ENCODE measurements around the gene RAX. TPM values are rescaled to one million over a fixed set of nuclear protein-coding genes. Genes with fewer than 3 reads are reported as not detected.

The RAX gene
- total RNA-seq, 1 experiment from 2014 or later, result 0.37 TPM

- Histone ChIP-seq H3K9ac (ENCODE audit: extremely low read depth, insufficient read length, low read length) (no peak overlapping the region), H3K18ac (ENCODE audit: insufficient read length, low read depth, low read length) (no peak overlapping the region), H2BK15ac (ENCODE audit: low read depth, low read length) (no peak overlapping the region), H4K5ac (ENCODE audit: insufficient read length, low read depth, low read length) (no peak overlapping the region), H3K79me1 (ENCODE audit: insufficient read depth, low read depth, low read length, poor library complexity, severe bottlenecking) (no peaks in the 10 kb centered on the region), H3K14ac (ENCODE audit: insufficient read depth, low read length) (no peak overlapping the region), H3K27ac (ENCODE audit: insufficient read length, low read depth, low read length) (no peak overlapping the region), H4K91ac (ENCODE audit: insufficient read length, low read depth, low read length) (no peak overlapping the region), H3K4ac (ENCODE audit: low read depth, low read length) (no peak overlapping the region), H2BK20ac (ENCODE audit: low read depth, low read length, poor library complexity, severe bottlenecking) (no peak overlapping the region), H4K8ac (replicated peaks; ENCODE audit: insufficient read length, low read depth, low read length) (no peak overlapping the region), H3K23me2 (ENCODE audit: insufficient read length, low read depth, low read length, poor library complexity, severe bottlenecking) (peaks cover 14% of the 10 kb centered on the region), H3K4me1 (ENCODE audit: insufficient read depth, low read length) (peaks cover 4% of the 10 kb centered on the region; the same call in 1 of the 2 replicates), H2BK12ac (ENCODE audit: insufficient read length, low read depth, low read length) (no peak overlapping the region), H3K56ac (ENCODE audit: insufficient read length, low read depth, low read length) (no peak overlapping the region), H2BK5ac (ENCODE audit: insufficient read length, low read length) (no peak overlapping the region), H2AFZ (ENCODE audit: low read length) (no peak overlapping the region), H3K4me2 (ENCODE audit: insufficient read depth, insufficient read length, low read length) (peak overlapping the region; percentile 66), H2BK120ac (ENCODE audit: low read depth, low read length, poor library complexity, severe bottlenecking) (no peak overlapping the region), H3K27me3 (ENCODE audit: insufficient read depth, low read length) (peaks cover 76% of the 10 kb centered on the region), H3K9me3 (ENCODE audit: control insufficient read depth, low read depth, low read length) (no peaks in the 10 kb centered on the region), H4K20me1 (ENCODE audit: control insufficient read depth, insufficient read depth, insufficient read length) (no peaks in the 10 kb centered on the region), H2AK5ac (ENCODE audit: insufficient read length, low read length) (no peak overlapping the region), H3K23ac (ENCODE audit: insufficient read length, low read depth, low read length) (no peak overlapping the region), H3K79me2 (ENCODE audit: insufficient read depth, low read length) (no peaks in the 10 kb centered on the region), H3T11ph (ENCODE audit: low read length) (no peak overlapping the region)
- Mint-ChIP-seq H3K9me3 (peaks cover 0 to 3% of the 10 kb centered on the region in 2 experiments; a peak in 3 of 5 replicates), H3K36me3 (ENCODE audit: insufficient read depth in 1 of 3, low read depth in 3 of 3) (no peaks in the 10 kb centered on the region; a peak in 1 of 7 replicates), H3K4me1 (peaks cover 25 to 33% of the 10 kb centered on the region in 2 experiments), H3K4me3 (peak overlapping the region in 1 of 2 experiments; percentile 77; a peak in 2 of 5 replicates), H3K27ac (no peak overlapping the region), H3K27me3 (ENCODE audit: low read depth) (peaks cover 98% of the 10 kb centered on the region)
- DNase-seq, result no peak
- no CpG with 5 or more reads among the region's 12 CpGs for WGBS (ENCODE audit: extremely low coverage, insufficient read length, low lambda C conversion rate)
- TF ChIP-seq, protein P1, sequence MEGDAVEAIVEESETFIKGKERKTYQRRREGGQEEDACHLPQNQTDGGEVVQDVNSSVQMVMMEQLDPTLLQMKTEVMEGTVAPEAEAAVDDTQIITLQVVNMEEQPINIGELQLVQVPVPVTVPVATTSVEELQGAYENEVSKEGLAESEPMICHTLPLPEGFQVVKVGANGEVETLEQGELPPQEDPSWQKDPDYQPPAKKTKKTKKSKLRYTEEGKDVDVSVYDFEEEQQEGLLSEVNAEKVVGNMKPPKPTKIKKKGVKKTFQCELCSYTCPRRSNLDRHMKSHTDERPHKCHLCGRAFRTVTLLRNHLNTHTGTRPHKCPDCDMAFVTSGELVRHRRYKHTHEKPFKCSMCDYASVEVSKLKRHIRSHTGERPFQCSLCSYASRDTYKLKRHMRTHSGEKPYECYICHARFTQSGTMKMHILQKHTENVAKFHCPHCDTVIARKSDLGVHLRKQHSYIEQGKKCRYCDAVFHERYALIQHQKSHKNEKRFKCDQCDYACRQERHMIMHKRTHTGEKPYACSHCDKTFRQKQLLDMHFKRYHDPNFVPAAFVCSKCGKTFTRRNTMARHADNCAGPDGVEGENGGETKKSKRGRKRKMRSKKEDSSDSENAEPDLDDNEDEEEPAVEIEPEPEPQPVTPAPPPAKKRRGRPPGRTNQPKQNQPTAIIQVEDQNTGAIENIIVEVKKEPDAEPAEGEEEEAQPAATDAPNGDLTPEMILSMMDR (conservative IDR thresholded peaks at IDR 0.05), result no peak
These were observed 7.3 kb downstream of the RAX start for GRCh38 chr18:59265974-59266369.
